ENCODE results near the gene FBXO42. TPM values are rescaled to one million over a fixed set of nuclear protein-coding genes. Genes with fewer than 3 reads are reported as not detected.

FBXO42 gene
- total and polyA plus RNA-seq, 9 of the 15 experiments (the other 6 are each of a cell fraction or from before 2014, with no cell fraction given): 7.2 to 24.8 (median 17.4) TPM

DNA sequence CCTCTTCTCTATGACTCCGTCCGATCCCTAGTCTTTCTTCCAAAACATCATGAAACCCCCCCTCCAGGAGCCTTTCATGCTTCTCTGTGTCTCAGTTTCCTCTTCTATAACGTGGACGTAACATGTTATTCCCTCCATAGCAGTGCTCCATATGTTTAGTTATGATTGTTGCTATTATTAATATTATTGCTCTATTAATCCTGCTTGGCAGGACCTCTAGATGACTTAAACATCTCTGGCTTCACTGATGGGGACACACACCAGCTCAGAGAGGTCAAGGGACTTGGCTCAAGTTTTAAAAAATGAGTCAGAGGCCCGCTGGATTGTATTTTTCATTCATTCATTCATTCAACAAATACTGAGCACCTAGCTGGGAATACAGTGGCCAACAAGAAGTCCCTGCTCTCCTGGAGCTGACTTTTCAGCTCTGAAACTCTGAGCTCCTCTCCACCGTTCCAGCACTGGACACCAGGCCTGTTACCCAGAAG, 114.9 kb downstream of the FBXO42 start (continued):
- no peak for TF ChIP-seq SMC3 (conservative IDR thresholded peaks at IDR 0.05; ENCODE audit: insufficient read depth, low read depth, low read length)
- TF ChIP-seq, protein P1, sequence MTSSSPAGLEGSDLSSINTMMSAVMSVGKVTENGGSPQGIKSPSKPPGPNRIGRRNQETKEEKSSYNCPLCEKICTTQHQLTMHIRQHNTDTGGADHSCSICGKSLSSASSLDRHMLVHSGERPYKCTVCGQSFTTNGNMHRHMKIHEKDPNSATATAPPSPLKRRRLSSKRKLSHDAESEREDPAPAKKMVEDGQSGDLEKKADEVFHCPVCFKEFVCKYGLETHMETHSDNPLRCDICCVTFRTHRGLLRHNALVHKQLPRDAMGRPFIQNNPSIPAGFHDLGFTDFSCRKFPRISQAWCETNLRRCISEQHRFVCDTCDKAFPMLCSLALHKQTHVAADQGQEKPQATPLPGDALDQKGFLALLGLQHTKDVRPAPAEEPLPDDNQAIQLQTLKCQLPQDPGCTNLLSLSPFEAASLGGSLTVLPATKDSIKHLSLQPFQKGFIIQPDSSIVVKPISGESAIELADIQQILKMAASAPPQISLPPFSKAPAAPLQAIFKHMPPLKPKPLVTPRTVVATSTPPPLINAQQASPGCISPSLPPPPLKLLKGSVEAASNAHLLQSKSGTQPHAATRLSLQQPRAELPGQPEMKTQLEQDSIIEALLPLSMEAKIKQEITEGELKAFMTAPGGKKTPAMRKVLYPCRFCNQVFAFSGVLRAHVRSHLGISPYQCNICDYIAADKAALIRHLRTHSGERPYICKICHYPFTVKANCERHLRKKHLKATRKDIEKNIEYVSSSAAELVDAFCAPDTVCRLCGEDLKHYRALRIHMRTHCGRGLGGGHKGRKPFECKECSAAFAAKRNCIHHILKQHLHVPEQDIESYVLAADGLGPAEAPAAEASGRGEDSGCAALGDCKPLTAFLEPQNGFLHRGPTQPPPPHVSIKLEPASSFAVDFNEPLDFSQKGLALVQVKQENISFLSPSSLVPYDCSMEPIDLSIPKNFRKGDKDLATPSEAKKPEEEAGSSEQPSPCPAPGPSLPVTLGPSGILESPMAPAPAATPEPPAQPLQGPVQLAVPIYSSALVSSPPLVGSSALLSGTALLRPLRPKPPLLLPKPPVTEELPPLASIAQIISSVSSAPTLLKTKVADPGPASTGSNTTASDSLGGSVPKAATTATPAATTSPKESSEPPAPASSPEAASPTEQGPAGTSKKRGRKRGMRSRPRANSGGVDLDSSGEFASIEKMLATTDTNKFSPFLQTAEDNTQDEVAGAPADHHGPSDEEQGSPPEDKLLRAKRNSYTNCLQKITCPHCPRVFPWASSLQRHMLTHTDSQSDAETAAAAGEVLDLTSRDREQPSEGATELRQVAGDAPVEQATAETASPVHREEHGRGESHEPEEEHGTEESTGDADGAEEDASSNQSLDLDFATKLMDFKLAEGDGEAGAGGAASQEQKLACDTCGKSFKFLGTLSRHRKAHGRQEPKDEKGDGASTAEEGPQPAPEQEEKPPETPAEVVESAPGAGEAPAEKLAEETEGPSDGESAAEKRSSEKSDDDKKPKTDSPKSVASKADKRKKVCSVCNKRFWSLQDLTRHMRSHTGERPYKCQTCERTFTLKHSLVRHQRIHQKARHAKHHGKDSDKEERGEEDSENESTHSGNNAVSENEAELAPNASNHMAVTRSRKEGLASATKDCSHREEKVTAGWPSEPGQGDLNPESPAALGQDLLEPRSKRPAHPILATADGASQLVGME (CRISPR knock-in tag; IDR thresholded peaks at IDR 0.05): no peak
- TF ChIP-seq TRIM24 (IDR thresholded peaks at IDR 0.05): no peak
- no peak for TF ChIP-seq PRPF4 (IDR thresholded peaks at IDR 0.05; ENCODE audit: insufficient read depth, low read depth, low read length, poor library complexity, severe bottlenecking)
- no peak for TF ChIP-seq ADNP (tag; IDR thresholded peaks at IDR 0.05)
- TF ChIP-seq, protein P2, sequence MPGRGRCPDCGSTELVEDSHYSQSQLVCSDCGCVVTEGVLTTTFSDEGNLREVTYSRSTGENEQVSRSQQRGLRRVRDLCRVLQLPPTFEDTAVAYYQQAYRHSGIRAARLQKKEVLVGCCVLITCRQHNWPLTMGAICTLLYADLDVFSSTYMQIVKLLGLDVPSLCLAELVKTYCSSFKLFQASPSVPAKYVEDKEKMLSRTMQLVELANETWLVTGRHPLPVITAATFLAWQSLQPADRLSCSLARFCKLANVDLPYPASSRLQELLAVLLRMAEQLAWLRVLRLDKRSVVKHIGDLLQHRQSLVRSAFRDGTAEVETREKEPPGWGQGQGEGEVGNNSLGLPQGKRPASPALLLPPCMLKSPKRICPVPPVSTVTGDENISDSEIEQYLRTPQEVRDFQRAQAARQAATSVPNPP (IDR thresholded peaks at IDR 0.05; ENCODE audit: borderline replicate concordance, insufficient read depth, insufficient read length): no peak
- no peak for TF ChIP-seq CREBBP (IDR thresholded peaks at IDR 0.05; ENCODE audit: low read depth, low read length)
- peak; percentile 68 for TF ChIP-seq TAF7 (tag; IDR thresholded peaks at IDR 0.05)
- TF ChIP-seq, protein P3, sequence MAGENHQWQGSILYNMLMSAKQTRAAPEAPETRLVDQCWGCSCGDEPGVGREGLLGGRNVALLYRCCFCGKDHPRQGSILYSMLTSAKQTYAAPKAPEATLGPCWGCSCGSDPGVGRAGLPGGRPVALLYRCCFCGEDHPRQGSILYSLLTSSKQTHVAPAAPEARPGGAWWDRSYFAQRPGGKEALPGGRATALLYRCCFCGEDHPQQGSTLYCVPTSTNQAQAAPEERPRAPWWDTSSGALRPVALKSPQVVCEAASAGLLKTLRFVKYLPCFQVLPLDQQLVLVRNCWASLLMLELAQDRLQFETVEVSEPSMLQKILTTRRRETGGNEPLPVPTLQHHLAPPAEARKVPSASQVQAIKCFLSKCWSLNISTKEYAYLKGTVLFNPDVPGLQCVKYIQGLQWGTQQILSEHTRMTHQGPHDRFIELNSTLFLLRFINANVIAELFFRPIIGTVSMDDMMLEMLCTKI (IDR thresholded peaks at IDR 0.05; ENCODE audit: partially characterized antibody): no peak
- no peak for TF ChIP-seq ZNF324 (CRISPR knock-in tag; IDR thresholded peaks at IDR 0.05)
- no peak for TF ChIP-seq PHTF2 (CRISPR knock-in tag; IDR thresholded peaks at IDR 0.05)
- TF ChIP-seq, protein P4, sequence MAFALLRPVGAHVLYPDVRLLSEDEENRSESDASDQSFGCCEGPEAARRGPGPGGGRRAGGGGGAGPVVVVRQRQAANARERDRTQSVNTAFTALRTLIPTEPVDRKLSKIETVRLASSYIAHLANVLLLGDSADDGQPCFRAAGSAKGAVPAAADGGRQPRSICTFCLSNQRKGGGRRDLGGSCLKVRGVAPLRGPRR (CRISPR knock-in tag; IDR thresholded peaks at IDR 0.05): no peak
- TF ChIP-seq KLF6 (CRISPR knock-in tag; IDR thresholded peaks at IDR 0.05; ENCODE audit: borderline replicate concordance): no peak
- TF ChIP-seq ZNF76 (CRISPR knock-in tag; IDR thresholded peaks at IDR 0.05; ENCODE audit: borderline replicate concordance): no peak
- no peak for TF ChIP-seq RBM22 (IDR thresholded peaks at IDR 0.05; ENCODE audit: low read depth, low read length, poor library complexity, severe bottlenecking)
- TF ChIP-seq NUFIP1 (IDR thresholded peaks at IDR 0.05; ENCODE audit: partially characterized antibody): no peak
- TF ChIP-seq TAF1 (IDR thresholded peaks at IDR 0.05; ENCODE audit: control insufficient read depth, extremely low read depth, insufficient read depth, low read length, severe bottlenecking): no peak
- no peak for TF ChIP-seq COPS2 (conservative IDR thresholded peaks at IDR 0.05)
- TF ChIP-seq ZNF57 (CRISPR knock-in tag; IDR thresholded peaks at IDR 0.05): no peak

All from K562 (cell line).